ENCODE results near the gene CBX4.

The CBX4 gene

GRCh38 chr17:79789943-79790804 is 49.1 kb downstream of the CBX4 start:
- Histone ChIP-seq H3K36me3 (ENCODE audit: control insufficient read depth, insufficient read depth, low read length) (no peaks in the 10 kb centered on the region), H3K18ac (ENCODE audit: low read length) (no peak overlapping the region), H3K79me2 (ENCODE audit: control insufficient read depth, insufficient read depth, low read length) (no peaks in the 10 kb centered on the region), H4K5ac (ENCODE audit: low read length) (no peak overlapping the region), H3K27me3 (ENCODE audit: insufficient read depth, low read length, poor library complexity) (peaks cover 55% of the 10 kb centered on the region), H3K4me3 (ENCODE audit: low read length) (no peak overlapping the region), H3K9ac (ENCODE audit: low read length) (peak overlapping the region; percentile 51), H3K27ac (ENCODE audit: low read depth, low read length) (no peak overlapping the region), H2AK5ac (ENCODE audit: low read length) (no peak overlapping the region), H4K8ac (ENCODE audit: low read depth, low read length) (no peak overlapping the region), H3K56ac (ENCODE audit: low read length) (peak overlapping the region; percentile 78), H3K4ac (ENCODE audit: low read depth, low read length) (no peak overlapping the region), H3K23ac (ENCODE audit: low read length) (no peak overlapping the region), H2BK120ac (ENCODE audit: low read depth, low read length) (no peak overlapping the region), H3K79me1 (ENCODE audit: low read length) (no peaks in the 10 kb centered on the region), H3K4me1 (ENCODE audit: control insufficient read depth, low read depth, low read length) (peaks cover 3% of the 10 kb centered on the region), H2BK15ac (replicated peaks; ENCODE audit: low read depth) (no peak overlapping the region), H2BK5ac (ENCODE audit: low read length) (no peak overlapping the region), H3K4me2 (ENCODE audit: low read length) (peak overlapping the region; percentile 62)
- WGBS (ENCODE audit: extremely low coverage, insufficient coverage, low lambda C conversion rate): no CpG with 5 or more reads among the region's 74 CpGs
- peak; percentile 44 for DNase-seq

- no peak overlapping the region for H2AK5ac ChIP-seq (ENCODE audit: low read length)
- no peak overlapping the region for H4K8ac ChIP-seq (ENCODE audit: low read depth, low read length)
- H2BK15ac ChIP-seq (replicated peaks; ENCODE audit: low read depth): no peak overlapping the region
- H3K23ac ChIP-seq (ENCODE audit: low read length): no peak overlapping the region
- no peak overlapping the region for H3K4ac ChIP-seq (ENCODE audit: low read depth, low read length)
- DNase-seq: peak; percentile 88
- peak overlapping the region; percentile 78 for H3K56ac ChIP-seq (ENCODE audit: low read length)
- H2BK120ac ChIP-seq (ENCODE audit: low read depth, low read length): no peak overlapping the region
- H4K5ac ChIP-seq (ENCODE audit: low read length): no peak overlapping the region
- H3K18ac ChIP-seq (ENCODE audit: low read length): no peak overlapping the region
- H3K79me2 ChIP-seq (ENCODE audit: control insufficient read depth, insufficient read depth, low read length): no peaks in the 10 kb centered on the region
- no peaks in the 10 kb centered on the region for H3K79me1 ChIP-seq (ENCODE audit: low read length)
- H3K4me1 ChIP-seq (ENCODE audit: control insufficient read depth, low read depth, low read length): peaks cover 3% of the 10 kb centered on the region
- no CpG with 5 or more reads among the region's 52 CpGs for WGBS (ENCODE audit: extremely low coverage, insufficient coverage, low lambda C conversion rate)
- H3K36me3 ChIP-seq (ENCODE audit: control insufficient read depth, insufficient read depth, low read length): no peaks in the 10 kb centered on the region
- no peak overlapping the region for H2BK5ac ChIP-seq (ENCODE audit: low read length)
- H3K27me3 ChIP-seq (ENCODE audit: insufficient read depth, low read length, poor library complexity): peaks cover 47% of the 10 kb centered on the region
- H3K9ac ChIP-seq (ENCODE audit: low read length): peak overlapping the region; percentile 51
- H3K4me3 ChIP-seq (ENCODE audit: low read length): no peak overlapping the region
- H3K27ac ChIP-seq (ENCODE audit: low read depth, low read length): no peak overlapping the region
- peak overlapping the region; percentile 62 for H3K4me2 ChIP-seq (ENCODE audit: low read length)
Observed at GRCh38 chr17:79788989-79789942, 50.0 kb downstream of the CBX4 start.

DNA sequence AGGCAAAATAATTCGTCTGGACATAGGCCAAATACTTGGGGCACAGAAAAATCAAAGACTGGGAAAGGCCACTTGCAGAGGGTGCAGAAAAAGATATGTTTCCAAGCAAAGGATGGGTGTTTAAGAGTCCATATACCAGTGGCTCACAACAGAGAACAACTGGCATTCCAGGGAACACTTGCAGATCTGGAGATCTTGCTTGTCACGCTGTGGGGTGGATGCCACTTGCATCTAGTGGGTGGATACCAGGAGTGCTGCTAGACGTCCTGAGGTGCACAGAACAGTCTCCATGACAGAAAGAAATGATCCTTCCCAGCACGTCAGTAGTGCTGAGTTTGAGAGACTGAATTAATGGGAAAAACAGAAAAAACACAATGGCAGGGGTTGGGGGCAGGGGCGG is 50.8 kb downstream of the CBX4 start:
- no peak overlapping the region for H2BK5ac ChIP-seq (ENCODE audit: low read length)
- H3K56ac ChIP-seq (ENCODE audit: low read length): no peak overlapping the region
- peaks cover under 1% of the 10 kb centered on the region for H3K4me1 ChIP-seq (ENCODE audit: control insufficient read depth, low read depth, low read length)
- no peak overlapping the region for H3K4me3 ChIP-seq (ENCODE audit: low read length)
- H2BK120ac ChIP-seq (ENCODE audit: low read depth, low read length): no peak overlapping the region
- no peak overlapping the region for H3K4ac ChIP-seq (ENCODE audit: low read depth, low read length)
- no peak for DNase-seq
- H3K23ac ChIP-seq (ENCODE audit: low read length): no peak overlapping the region
- H4K5ac ChIP-seq (ENCODE audit: low read length): no peak overlapping the region
- no peak overlapping the region for H3K4me2 ChIP-seq (ENCODE audit: low read length)
- H2BK15ac ChIP-seq (replicated peaks; ENCODE audit: low read depth): no peak overlapping the region
- no peak overlapping the region for H2AK5ac ChIP-seq (ENCODE audit: low read length)
- H3K79me2 ChIP-seq (ENCODE audit: control insufficient read depth, insufficient read depth, low read length): no peaks in the 10 kb centered on the region
- no peak overlapping the region for H3K27ac ChIP-seq (ENCODE audit: low read depth, low read length)
- no peaks in the 10 kb centered on the region for H3K79me1 ChIP-seq (ENCODE audit: low read length)
- no peaks in the 10 kb centered on the region for H3K36me3 ChIP-seq (ENCODE audit: control insufficient read depth, insufficient read depth, low read length)
- H3K9ac ChIP-seq (ENCODE audit: low read length): no peak overlapping the region
- no CpG with 5 or more reads among the region's 5 CpGs for WGBS (ENCODE audit: extremely low coverage, insufficient coverage, low lambda C conversion rate)
- H3K18ac ChIP-seq (ENCODE audit: low read length): no peak overlapping the region
- peaks cover 43% of the 10 kb centered on the region for H3K27me3 ChIP-seq (ENCODE audit: insufficient read depth, low read length, poor library complexity)
- H4K8ac ChIP-seq (ENCODE audit: low read depth, low read length): no peak overlapping the region

GRCh38 chr17:79786930-79787643 is 52.2 kb downstream of the CBX4 start:
- DNase-seq: no peak
- no peaks in the 10 kb centered on the region for H3K4me1 ChIP-seq (ENCODE audit: control insufficient read depth, low read depth, low read length)
- no peak overlapping the region for H3K56ac ChIP-seq (ENCODE audit: low read length)
- no peaks in the 10 kb centered on the region for H3K79me2 ChIP-seq (ENCODE audit: control insufficient read depth, insufficient read depth, low read length)
- H3K4me2 ChIP-seq (ENCODE audit: low read length): no peak overlapping the region
- no peaks in the 10 kb centered on the region for H3K79me1 ChIP-seq (ENCODE audit: low read length)
- WGBS (ENCODE audit: extremely low coverage, insufficient coverage, low lambda C conversion rate): no CpG with 5 or more reads among the region's 12 CpGs
- no peak overlapping the region for H4K8ac ChIP-seq (ENCODE audit: low read depth, low read length)
- no peak overlapping the region for H2BK15ac ChIP-seq (replicated peaks; ENCODE audit: low read depth)
- H3K4ac ChIP-seq (ENCODE audit: low read depth, low read length): no peak overlapping the region
- H3K18ac ChIP-seq (ENCODE audit: low read length): no peak overlapping the region
- H3K23ac ChIP-seq (ENCODE audit: low read length): no peak overlapping the region
- no peak overlapping the region for H2BK5ac ChIP-seq (ENCODE audit: low read length)
- peaks cover 33% of the 10 kb centered on the region for H3K27me3 ChIP-seq (ENCODE audit: insufficient read depth, low read length, poor library complexity)
- no peak overlapping the region for H3K27ac ChIP-seq (ENCODE audit: low read depth, low read length)
- no peak overlapping the region for H3K4me3 ChIP-seq (ENCODE audit: low read length)
- no peak overlapping the region for H3K9ac ChIP-seq (ENCODE audit: low read length)
- H2BK120ac ChIP-seq (ENCODE audit: low read depth, low read length): no peak overlapping the region
- H2AK5ac ChIP-seq (ENCODE audit: low read length): no peak overlapping the region
- no peak overlapping the region for H4K5ac ChIP-seq (ENCODE audit: low read length)
- no peaks in the 10 kb centered on the region for H3K36me3 ChIP-seq (ENCODE audit: control insufficient read depth, insufficient read depth, low read length)

DNA sequence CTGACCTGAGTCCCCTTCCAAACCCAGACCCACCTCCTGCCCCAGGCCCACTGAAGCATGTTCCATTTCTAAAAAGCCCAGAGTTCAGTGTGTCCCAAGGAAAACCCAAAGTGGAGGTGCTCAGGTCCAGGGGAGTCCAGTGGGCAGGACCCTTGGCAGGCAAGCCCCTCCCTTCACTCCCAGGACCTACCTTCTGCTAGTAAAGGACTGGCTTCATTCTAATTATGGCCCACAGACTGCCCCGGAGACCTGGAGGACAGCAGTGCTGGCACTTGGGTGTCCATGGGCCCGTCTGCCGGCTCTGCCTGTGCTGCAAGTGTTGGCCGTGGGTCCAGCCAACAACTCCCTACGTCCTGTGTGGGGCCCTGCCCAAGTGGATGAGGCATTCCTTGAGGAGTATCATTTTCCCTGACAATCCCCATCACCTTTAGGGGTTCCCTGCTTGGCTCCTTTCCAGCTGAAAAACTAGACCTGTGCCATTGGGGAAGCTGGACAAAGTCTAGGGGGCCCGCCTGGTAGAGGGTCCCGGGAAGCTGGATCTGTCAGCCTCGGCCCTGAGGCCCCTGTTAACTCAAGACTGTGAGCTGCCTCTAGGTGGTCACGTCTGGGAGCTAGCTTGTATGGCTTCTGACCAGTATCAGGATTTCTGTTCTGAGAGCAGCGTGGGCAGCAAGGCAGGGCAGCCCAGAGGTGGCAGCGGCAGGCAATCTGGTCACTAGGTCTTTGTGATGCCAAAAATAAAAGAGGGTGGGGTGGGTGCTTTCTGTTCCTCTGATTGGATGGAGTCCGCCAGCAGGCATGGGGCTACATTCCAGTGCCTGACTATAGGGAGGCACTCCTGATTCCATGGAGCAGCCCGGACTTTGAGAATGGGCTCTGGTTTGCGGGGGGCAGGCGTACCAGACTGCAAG is 53.1 kb downstream of the CBX4 start:
- Histone ChIP-seq H3K36me3 (ENCODE audit: control insufficient read depth, insufficient read depth, low read length) (no peaks in the 10 kb centered on the region), H2BK5ac (ENCODE audit: low read length) (no peak overlapping the region), H3K4ac (ENCODE audit: low read depth, low read length) (no peak overlapping the region), H4K5ac (ENCODE audit: low read length) (no peak overlapping the region), H3K56ac (ENCODE audit: low read length) (no peak overlapping the region), H3K4me3 (ENCODE audit: low read length) (no peak overlapping the region), H4K8ac (ENCODE audit: low read depth, low read length) (no peak overlapping the region), H3K4me1 (ENCODE audit: control insufficient read depth, low read depth, low read length) (no peaks in the 10 kb centered on the region), H3K79me1 (ENCODE audit: low read length) (no peaks in the 10 kb centered on the region), H3K27me3 (ENCODE audit: insufficient read depth, low read length, poor library complexity) (peaks cover 23% of the 10 kb centered on the region), H2BK120ac (ENCODE audit: low read depth, low read length) (no peak overlapping the region), H3K79me2 (ENCODE audit: control insufficient read depth, insufficient read depth, low read length) (no peaks in the 10 kb centered on the region), H2BK15ac (replicated peaks; ENCODE audit: low read depth) (no peak overlapping the region), H3K27ac (ENCODE audit: low read depth, low read length) (no peak overlapping the region), H3K18ac (ENCODE audit: low read length) (no peak overlapping the region), H2AK5ac (ENCODE audit: low read length) (no peak overlapping the region), H3K4me2 (ENCODE audit: low read length) (no peak overlapping the region), H3K9ac (ENCODE audit: low read length) (no peak overlapping the region), H3K23ac (ENCODE audit: low read length) (no peak overlapping the region)
- no peak for DNase-seq
- no CpG with 5 or more reads among the region's 15 CpGs for WGBS (ENCODE audit: extremely low coverage, insufficient coverage, low lambda C conversion rate)
